Left ventricle myocardium superior (tissue), 1 donor: Measurements from ENCODE around the gene NIFK. TPM values are rescaled to one million over a fixed set of nuclear protein-coding genes. Genes with fewer than 3 reads are reported as not detected.

Experiments used
- ATAC-seq: fragments of 200-7000 bp; cut with Tn5 transposase; one replicate; pipeline ENCODE4 v1.9.1; 2020; ENCODE audit warnings: mild to moderate bottlenecking, moderate library complexity
- DNase-seq: peaks from one replicate; pipeline ENCODE4 v3.0.0-alpha.2; 2020
- intact Hi-C: fragments of 100-400 bp; cut with micrococcal nuclease; formaldehyde crosslinking; loops from one replicate; pipeline ENCODE4 v1.11.0; 2022
- long read RNA-seq: library from polyadenylated mRNA; unstranded; transcript quantifications from one replicate; pipeline ENCODE4 v2.0.0, GENCODE V29; 2021
- total RNA-seq: library from RNA; stranded (reverse); fragmentation: NEBNext Ultra II Directional; extraction: Animal tissue kit (Norgen Biotek cat#: 25700); gene quantifications from one replicate; pipeline ENCODE4 v1.2.1, GENCODE V29; 2021
- donor health status: DM: no; HTN: yes; CAD: no; lungs with severe emphysema.

NIFK gene
- total RNA-seq = 20.7 TPM
- long read RNA-seq, transcript NIFK-201 (7 exons, 1,734 nt) = major isoform, 19 of 19 reads
- long read RNA-seq, partial matches to known transcripts = 0 of 19 reads
- long read RNA-seq, other reads (novel, unspliced or antisense) = 0 of 19 reads

DNA sequence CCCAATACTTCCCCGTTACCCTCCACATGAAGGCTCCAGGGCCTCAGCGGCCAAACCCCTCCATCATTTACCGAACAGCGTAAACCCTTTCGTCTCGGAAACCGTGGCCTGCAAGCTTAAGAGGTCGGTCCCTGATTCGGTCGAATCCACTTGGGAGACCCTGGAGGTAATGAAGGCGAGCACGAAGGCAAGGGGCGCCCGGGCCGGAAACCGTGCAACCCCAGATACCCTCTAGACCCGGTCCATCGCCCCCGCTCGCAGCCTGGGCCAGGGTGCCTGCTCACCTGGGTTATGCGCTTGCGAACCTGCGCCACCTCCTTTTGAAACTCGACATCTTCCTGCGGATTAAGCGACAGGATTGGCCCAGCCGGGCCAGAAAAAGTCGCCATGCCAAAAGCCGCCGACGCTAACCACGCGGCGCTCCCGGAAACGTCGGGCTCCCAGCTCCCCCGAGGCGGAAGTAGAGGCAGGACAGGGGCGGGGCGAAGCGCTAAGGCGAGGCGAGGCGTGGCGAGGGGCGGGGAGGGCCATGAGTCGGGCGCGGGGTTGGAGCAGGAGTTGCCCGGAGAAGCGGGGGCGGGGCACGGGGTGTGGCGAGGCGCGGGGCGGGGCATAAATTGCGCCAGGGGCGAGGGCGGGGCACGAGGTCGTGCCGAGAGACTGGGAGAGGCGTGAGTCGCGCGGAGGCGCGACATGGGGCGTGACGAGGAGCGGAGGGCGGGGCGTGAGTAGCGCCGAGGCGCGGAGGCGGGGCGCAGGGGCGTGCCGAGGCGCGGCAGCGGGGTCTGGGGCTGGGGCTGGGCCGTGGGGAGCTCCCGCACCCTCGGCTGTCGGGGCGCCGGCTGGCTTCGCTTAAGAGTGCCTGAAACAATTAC is at the start of gene NIFK:
TSS of gene NIFK (minus strand) at position 414 of the 875 bp plus-strand sequence. CDS start at position 389, 25 bp downstream.
- DNase-seq = peak; percentile 100
- ATAC-seq = peak; percentile 98
- intact Hi-C loops = no loop called here

- ATAC-seq (no peak), DNase-seq (no peak)
- intact Hi-C loops = no loop called here
These were observed 46.5 kb upstream of the NIFK start for GRCh38 chr2:121783180-121783579.

GRCh38 chr2:121778741-121779487 is 42.2 kb upstream of the NIFK start:
- ATAC-seq (no peak), DNase-seq (no peak)
- intact Hi-C loops = no loop called here

GRCh38 chr2:121777699-121778058 is 41.0 kb upstream of the NIFK start:
- no peak for ATAC-seq
- intact Hi-C loops = no loop called here

DNA sequence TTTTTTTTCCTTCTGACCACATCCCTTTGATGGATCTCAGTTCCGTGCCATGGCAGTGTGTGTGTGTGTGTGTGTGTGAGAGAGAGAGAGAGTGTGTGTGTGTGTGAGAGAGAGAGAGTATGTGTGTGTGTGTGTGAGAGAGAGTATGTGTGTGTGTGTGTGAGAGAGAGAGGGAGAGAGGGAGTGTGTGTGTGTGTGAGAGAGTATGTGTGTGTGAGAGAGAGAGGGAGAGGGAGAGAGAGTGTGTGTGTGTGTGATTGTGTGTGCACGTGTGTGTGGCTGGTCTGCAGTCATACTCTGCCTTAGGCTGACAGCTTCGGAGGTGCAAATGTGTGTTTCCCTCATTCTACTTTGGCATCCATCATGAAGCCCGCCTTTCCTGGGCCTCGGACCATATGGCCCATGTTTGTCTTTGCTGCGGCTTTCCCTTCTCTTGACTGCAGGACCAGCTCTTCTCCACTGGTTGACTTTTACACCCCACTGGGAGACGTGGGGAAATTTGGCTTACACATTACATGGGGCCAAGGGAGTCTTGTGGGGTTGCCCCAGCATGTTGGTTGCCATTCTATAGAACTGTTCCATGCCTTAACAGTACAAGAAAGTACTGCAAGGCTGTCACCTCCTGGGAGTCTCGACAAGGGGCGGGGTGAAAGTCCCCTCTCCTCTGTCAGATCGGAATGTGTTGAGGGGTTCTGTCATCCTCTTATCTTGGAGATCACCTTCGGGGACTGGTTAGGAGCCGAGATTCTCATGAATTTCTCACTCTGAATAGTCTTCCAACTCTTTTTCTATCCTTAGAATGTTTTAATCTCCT is 40.4 kb upstream of the NIFK start:
- no peak for ATAC-seq
- intact Hi-C loops = no loop called here
- no peak for DNase-seq

More at GRCh38 chr2:121777699-121778058, 41.0 kb upstream of the NIFK start:
- no peak for DNase-seq

- intact Hi-C loops = no loop called here
- ATAC-seq (no peak), DNase-seq (no peak)
These were observed 39.7 kb upstream of the NIFK start for GRCh38 chr2:121776361-121776760.

DNA sequence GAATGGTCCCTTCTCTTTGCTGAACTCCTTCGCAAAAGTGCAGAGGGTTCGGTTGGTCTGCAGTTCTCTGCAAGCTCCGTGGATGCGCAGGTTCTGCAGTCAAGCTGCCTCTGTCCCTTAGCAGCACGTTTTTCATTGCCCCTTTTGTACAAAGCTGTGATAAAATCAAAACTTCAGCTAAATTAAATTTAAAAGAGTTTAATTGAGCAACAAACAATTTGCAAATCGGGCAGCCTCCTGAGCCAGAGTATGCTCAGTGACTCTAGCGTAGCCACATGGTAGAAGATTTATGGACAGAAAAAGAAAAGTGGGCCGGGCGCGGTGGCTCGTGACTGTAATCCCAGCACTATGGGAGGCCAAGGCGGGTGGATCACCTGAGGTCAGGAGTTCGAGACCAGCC is 37.6 kb upstream of the NIFK start:
- ATAC-seq = no peak
- intact Hi-C loops = no loop called here
- DNase-seq = no peak

DNA sequence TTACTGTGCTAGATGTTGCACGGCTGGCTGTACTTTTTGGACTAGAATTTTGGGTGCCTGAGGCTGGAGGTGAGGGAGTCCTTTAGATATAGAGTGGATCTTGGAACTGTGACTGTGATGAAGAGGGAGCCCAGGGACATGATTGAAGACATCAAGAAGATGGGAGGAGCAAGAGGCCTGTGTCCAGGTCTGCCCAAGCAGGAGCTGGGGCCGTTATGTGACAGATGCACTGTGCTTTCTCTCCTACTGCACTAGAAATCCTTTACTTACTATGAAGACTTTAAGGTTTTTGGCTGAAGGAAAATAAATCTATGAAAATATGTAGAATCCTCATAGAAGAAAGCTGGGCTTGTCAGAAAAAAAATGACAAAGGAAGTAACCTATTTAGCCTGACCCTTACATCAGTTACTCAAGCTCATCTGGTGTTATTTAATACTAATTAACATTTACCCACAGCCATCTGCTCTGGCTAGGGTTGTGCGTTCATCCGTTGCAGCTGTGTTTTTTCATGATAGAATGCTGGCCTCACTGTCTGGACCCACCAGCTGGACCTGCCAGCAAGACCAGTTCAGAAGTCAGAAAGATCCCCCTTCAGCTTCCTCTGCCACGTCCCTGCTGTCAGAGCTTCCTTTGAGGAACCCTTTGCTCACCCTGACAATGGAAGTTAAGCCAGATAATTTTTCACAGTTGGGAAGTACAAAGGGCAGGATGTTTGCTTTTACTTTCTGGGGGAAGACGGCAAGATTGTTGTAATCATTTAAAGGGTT is 35.5 kb upstream of the NIFK start:
- no peak for DNase-seq
- ATAC-seq = peak; percentile 61
- intact Hi-C loops = no loop called here

DNA sequence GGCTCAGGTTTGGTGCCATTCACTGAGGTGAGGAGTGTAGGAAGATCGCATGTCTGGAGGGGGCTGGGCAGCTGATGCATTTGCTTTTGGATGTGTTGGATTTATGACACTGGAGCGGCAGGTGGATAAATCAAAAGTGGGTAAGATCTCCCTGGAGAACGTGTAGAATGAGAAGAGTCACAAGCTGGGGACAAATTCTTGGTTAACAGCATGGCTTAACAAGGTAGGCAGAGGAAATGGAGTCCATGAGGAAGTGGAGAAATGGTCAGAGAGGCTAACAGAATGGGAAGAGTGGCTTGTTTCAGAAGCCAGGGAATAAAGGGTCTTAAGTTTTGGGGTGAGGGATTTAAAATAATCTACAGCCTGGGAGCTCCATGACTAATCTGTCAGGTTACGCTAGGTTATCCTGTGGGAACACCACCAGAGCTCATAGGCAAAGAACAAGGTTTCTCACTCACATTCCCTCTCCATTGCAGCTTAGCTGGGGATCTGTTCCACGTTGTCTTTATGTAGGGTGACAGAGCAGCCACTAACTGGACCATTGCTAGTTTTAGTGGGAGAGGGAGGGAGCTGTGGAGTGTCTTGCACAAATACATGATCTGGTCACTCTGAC is 31.6 kb upstream of the NIFK start:
- DNase-seq (no peak), ATAC-seq (no peak)
- intact Hi-C loops = no loop called here

GRCh38 chr2:121766624-121767023 is 29.9 kb upstream of the NIFK start:
- ATAC-seq (no peak), DNase-seq (no peak)
- intact Hi-C loops = no loop called here

DNA sequence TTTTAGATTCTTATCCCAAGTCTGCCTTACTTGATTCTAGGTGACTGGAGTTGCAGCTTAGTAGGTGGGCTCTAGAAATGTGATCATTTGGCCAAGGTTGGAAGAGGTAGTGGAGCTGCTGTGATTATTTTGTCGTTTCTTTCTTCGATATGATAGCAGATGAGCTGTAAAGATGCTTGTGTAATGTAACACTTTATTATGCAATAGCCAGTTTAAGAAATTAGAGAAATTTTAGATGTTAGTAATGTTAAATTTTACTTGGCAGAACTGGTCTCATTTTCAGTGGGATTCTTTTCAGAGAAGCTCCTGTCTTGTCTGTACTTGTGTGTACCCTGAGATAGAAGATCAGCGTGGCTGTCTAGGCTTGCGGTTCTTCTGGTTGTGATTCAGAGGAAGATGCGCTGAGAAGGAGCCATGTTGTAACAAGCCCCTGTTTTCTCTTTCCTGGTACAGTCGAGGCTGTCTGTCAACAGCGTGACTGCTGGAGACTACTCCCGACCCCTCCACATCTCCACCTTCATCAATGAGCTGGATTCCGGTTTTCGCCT is 28.1 kb upstream of the NIFK start:
- DNase-seq = no peak
- no peak for ATAC-seq
- intact Hi-C loops = no loop called here

DNA sequence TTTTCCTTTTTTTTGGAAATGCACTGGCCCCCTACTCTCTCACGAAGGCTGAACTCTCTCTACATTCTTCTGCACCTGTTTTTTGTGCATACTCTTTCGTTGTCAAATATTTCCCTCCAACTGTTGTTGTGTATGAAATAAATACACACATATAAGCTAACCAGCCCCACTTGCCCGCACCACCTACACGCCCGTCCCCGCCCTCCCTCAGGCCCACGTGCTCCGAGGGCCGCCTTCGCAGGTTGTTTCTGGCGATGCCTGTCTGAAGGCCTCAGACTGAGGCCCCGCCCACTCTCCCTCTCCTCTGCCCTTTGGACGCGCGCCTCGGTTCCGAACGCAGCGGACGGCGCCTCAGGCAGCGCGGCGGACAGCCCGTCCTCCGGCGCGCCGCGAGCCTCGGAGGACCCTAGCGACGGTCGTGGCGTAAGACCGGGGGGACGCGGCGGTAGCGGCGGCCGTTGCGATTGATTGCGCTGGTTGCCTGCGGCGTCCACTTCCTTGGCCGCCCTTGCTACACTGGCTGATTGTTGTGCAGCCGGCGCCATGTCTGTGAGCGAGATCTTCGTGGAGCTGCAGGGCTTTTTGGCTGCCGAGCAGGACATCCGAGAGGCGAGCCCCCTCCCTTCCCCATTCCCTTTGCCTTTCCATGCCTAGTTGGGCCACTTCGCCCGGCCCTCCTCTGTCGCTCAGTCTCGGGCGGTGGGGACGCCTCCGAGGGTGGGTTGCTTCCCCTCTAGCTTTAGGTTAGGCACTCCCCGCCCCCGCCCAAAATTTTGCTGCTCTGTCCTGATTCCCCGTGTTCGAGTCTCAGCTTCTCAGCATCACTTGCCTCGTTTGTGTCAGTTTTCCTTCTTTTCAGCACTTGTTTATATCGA is 18.8 kb upstream of the NIFK start, which contains the start of gene TSN:
TSS of gene TSN (plus strand) at position 415 of the 875 bp plus-strand sequence. CDS start at position 544, 129 bp downstream.
- peak; percentile 99 for DNase-seq
- intact Hi-C loops = no loop called here
- peak; percentile 100 for ATAC-seq

DNA sequence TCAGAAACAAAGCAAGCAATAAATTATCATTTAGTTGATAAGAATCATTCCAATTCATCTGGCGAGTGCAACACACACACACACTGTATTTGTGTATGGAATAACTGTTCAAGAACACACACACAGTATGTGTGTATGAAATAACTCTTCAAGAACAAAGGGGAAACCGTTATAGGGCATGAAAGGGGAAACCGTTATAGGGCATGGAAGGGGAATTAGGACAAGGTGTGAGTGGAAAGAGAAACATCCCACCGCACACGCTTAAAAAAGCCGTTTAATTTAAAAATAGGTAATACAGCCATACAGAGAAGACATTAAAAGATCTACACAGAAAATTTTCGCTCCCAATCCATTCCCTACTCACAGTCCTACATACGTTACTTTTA is 18.2 kb upstream of the NIFK start:
- DNase-seq (no peak), ATAC-seq (no peak)
- intact Hi-C loops = no loop called here

GRCh38 chr2:121748202-121748601 is 11.5 kb upstream of the NIFK start:
- intact Hi-C loops = no loop called here
- peak; percentile 53 for ATAC-seq
- DNase-seq = no peak

DNA sequence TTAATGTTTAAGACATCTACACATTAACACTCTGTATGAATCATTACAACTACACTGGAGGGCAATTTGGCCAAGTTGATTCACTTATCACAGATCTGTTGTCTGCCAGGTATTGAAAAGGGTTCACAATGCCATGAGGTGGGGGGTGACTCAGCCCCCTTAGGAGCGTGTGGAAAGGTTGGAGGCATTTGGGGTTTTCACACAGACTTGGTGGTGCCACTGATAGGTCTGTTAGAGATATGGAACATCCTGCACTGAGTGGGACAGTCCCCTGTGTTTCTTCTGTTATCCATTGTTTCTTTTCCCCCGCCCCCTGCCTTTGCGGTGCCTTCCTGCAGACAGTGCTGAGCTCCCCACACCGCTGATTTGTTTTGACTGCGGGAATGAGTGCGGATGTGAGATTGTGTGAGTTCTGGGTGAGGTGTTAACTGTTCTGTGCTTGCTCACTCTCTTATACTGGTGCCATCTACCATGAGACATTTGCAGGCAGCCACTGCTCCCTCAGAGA is 9.4 kb upstream of the NIFK start:
- intact Hi-C loops = no loop called here
- DNase-seq = no peak
- no peak for ATAC-seq

DNA sequence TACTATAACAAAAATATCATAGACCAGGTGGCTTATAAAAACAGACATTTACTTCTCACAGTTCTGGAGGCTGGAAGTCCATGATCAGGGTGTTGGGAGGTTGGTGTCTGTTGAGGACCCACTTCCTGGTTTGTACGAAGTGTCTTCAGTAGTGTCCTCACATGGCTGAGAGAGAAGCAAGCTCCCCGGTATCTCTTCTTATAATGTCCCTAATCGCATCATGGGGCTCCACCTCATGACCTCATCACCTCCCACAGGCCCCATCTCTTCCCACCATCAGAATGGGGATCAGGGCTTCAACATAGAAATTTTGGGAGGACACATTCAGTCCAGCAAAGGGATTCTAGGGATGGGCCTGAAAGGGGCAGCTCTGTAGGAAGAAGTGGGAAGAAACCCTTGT is 4.8 kb upstream of the NIFK start:
- ATAC-seq (no peak), DNase-seq (no peak)
- intact Hi-C loops = no loop called here

DNA sequence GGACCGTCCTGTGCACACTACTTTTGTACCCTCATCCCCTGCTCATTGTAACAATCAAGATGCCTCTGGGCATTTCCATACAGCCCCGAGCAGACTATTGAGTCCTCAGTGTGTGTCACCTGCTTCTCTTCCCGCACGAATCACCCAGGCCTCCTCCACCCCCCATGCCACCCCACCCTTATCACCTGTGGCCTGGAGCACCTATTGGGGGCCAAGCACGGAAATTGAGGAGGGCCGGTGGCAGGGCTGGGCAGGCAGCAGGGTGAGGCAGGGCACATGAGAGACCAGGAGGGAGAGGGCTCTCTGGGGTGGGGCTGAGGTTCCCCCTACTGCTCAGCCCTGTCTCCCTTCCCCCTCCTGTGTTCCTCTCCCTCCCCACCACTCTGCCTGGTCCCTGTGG is 4.3 kb upstream of the NIFK start:
- DNase-seq (no peak), ATAC-seq (no peak)
- intact Hi-C loops = no loop called here
